Measurements from ENCODE around the gene NR2C1.

Gene NR2C1

DNA sequence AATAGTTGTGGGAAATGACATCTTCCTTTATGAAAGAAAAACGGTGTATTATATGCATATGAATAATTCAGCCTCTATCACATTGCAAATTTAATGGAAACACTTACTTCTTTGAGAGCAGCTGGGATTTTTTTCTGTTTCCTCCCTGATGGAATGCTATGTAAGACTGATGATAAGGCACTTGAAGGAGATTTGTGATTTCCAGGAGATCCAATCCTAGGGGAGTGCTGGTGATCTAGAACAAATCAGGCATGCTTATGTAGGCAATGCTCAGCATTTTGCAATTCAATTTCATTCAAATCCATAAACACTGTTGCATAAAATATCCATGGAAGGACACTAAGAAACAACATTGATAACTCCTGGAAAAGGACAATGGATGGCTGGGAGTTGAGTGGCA lies 16.0 kb upstream of the NR2C1 start:
- DNase-seq (ENCODE audit: low read depth, low spot score), result no peak
- POLR2A ChIA-PET, result interaction anchor here (0.7 kb wide), 1 partner anchor 16 kb away, joined by 3 read pairs; the partner anchor contains the start of gene NR2C1
- TF ChIP-seq CTCF (IDR thresholded peaks at IDR 0.05; ENCODE audit: insufficient read depth, low read length, missing control alignments), result no peak
- H3K4me3 ChIP-seq (ENCODE audit: low read depth, low read length), result no peak overlapping the region
- CTCF ChIA-PET, result interaction anchor here (3.0 kb wide), 1 partner anchor 16 kb away, joined by 17 read pairs; the partner anchor contains the start of gene NR2C1

GRCh38 chr12:95088379-95088778 lies 15.0 kb upstream of the NR2C1 start:
- POLR2A ChIA-PET, result no interaction called here
- no peak for TF ChIP-seq CTCF (IDR thresholded peaks at IDR 0.05; ENCODE audit: insufficient read depth, low read length, missing control alignments)
- H3K4me3 ChIP-seq (ENCODE audit: low read depth, low read length), result no peak overlapping the region
- CTCF ChIA-PET, result no interaction called here
- no peak for DNase-seq (ENCODE audit: low read depth, low spot score)

- H3K4me3 ChIP-seq (ENCODE audit: low read depth, low read length), result no peak overlapping the region
- ChIA-PET CTCF (interaction anchor here (0.9 to 7.4 kb wide), 3 partner anchors 12 to 252 kb away, joined by 3 to 51 read pairs (median 13); partner anchors contain the start of gene NR2C1), POLR2A (no interaction called here)
- TF ChIP-seq CTCF (IDR thresholded peaks at IDR 0.05; ENCODE audit: insufficient read depth, low read length, missing control alignments), result no peak
- no peak for DNase-seq (ENCODE audit: low read depth, low spot score)
These were observed 12.2 kb upstream of the NR2C1 start for GRCh38 chr12:95085612-95086011.

GRCh38 chr12:95083938-95084337 lies 10.5 kb upstream of the NR2C1 start:
- no peak for TF ChIP-seq CTCF (IDR thresholded peaks at IDR 0.05; ENCODE audit: insufficient read depth, low read length, missing control alignments)
- POLR2A ChIA-PET, result no interaction called here
- no peak overlapping the region for H3K4me3 ChIP-seq (ENCODE audit: low read depth, low read length)
- CTCF ChIA-PET, result interaction anchor here (1.1 to 7.4 kb wide), 5 partner anchors 8 to 253 kb away, joined by 3 to 51 read pairs (median 5); partner anchors contain the start of gene NR2C1
- peak; percentile 38 for DNase-seq (ENCODE audit: low read depth, low spot score)

GRCh38 chr12:95083471-95083870 lies 10.1 kb upstream of the NR2C1 start:
- ChIA-PET CTCF (interaction anchor here (1.1 to 7.4 kb wide), 4 partner anchors 10 to 254 kb away, joined by 3 to 51 read pairs (median 9); partner anchors contain the start of gene NR2C1), POLR2A (no interaction called here)
- DNase-seq (ENCODE audit: low read depth, low spot score), result no peak
- no peak for TF ChIP-seq CTCF (IDR thresholded peaks at IDR 0.05; ENCODE audit: insufficient read depth, low read length, missing control alignments)
- no peak overlapping the region for H3K4me3 ChIP-seq (ENCODE audit: low read depth, low read length)

- DNase-seq (ENCODE audit: low read depth, low spot score), result no peak
- ChIA-PET POLR2A (no interaction called here), CTCF (no interaction called here)
- no peak overlapping the region for H3K4me3 ChIP-seq (ENCODE audit: low read depth, low read length)
- no peak for TF ChIP-seq CTCF (IDR thresholded peaks at IDR 0.05; ENCODE audit: insufficient read depth, low read length, missing control alignments)
These were observed 3.9 kb upstream of the NR2C1 start for GRCh38 chr12:95077341-95077740.

Data from AG04449 (cell line).